Measurements from ENCODE around the gene STAMBPL1. TPM values are rescaled to one million over a fixed set of nuclear protein-coding genes. Genes with fewer than 3 reads are reported as not detected.
"Not testable (repeated sequence)": the region's sequence is repeated elsewhere in the genome, so short reads cannot be mapped to it uniquely, and the experiment has no call there.

Gene STAMBPL1
- total RNA-seq, 2 donors from 2014 or later = 4.4 to 6.0 TPM

GRCh38 chr10:88851706-88852105 lies 28.3 kb upstream of the STAMBPL1 start, which contains the start of gene ANKRD22:
TSS of gene ANKRD22 (minus strand) at chr10:88851844. CDS start at chr10:88851607, 237 bp downstream.
- intact Hi-C loops (cut with DNase I) = no loop called here
- DNase-seq (ENCODE audit: low spot score) = no peak

GRCh38 chr10:88852327-88852726 lies 27.7 kb upstream of the STAMBPL1 start:
- intact Hi-C loops (cut with DNase I) = no loop called here
- DNase-seq (ENCODE audit: low spot score) = no peak

- intact Hi-C loops (cut with DNase I) = no loop called here
- no peak for DNase-seq (ENCODE audit: low spot score)
Observed at GRCh38 chr10:88853155-88853881, 26.7 kb upstream of the STAMBPL1 start.

DNA sequence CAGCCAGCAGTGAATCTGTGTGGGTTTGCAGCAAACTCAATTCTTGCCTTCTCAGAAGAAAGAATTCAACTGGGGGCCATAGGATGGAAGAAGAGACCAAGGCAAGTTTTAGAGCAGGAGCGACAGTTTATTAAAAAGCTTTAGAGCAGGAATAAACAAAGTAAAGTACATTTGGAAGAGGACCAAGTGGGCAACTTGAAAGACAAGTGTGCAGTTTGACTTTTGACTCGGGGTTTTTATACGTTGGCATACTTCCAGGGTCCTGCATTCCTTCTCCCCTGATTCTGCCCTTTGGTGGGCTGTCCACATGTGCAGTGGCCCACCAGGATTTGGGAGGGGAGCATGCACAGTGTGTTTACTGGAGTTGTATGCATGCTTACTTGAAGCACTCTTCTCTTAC lies 25.4 kb upstream of the STAMBPL1 start:
- no peak for DNase-seq (ENCODE audit: low spot score)
- intact Hi-C loops (cut with DNase I) = no loop called here

DNA sequence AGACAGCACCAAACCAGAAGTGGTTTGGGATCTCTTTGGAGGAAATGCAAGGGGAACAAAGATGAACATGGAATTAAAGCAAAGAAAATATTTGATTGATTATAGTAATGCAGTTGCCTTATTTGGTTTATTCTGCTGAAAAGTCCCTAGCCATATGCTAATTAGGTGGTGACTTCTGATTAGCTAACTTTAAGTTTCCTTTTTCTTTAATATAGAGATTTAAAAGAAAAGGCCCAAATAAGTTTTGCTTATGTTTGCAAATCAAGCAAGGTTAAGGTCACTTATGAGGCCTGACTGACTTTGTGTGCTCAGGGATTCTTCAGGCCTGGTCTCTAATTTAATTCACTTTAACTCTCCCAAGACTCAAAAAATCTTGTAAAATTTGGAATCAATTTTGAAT lies 22.2 kb upstream of the STAMBPL1 start:
- intact Hi-C loops (cut with DNase I) = no loop called here
- no peak for DNase-seq (ENCODE audit: low spot score)

- no peak for DNase-seq (ENCODE audit: low spot score)
- intact Hi-C loops (cut with DNase I) = no loop called here
Observed at GRCh38 chr10:88858491-88858890, 21.6 kb upstream of the STAMBPL1 start.

DNA sequence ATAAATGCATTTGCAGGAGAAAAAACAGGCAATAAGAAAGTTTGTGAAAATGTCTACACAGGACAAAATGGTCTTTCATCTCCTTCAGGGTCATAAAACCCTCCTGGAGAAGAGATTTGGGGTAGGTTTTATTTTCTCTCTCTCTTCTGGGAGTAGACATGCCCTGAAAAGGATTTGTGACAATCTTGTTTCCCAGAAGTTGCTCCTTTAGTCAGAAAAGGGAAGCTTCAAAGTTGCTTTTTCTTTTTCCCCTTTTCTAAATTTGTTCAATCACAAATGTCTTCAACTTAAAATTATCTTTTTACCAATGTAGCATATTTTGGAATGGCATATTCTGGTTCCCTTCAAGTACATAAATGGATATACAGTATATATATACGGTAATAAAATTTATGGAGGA lies 19.0 kb upstream of the STAMBPL1 start:
- intact Hi-C loops (cut with DNase I) = no loop called here
- DNase-seq (ENCODE audit: low spot score) = no peak

DNA sequence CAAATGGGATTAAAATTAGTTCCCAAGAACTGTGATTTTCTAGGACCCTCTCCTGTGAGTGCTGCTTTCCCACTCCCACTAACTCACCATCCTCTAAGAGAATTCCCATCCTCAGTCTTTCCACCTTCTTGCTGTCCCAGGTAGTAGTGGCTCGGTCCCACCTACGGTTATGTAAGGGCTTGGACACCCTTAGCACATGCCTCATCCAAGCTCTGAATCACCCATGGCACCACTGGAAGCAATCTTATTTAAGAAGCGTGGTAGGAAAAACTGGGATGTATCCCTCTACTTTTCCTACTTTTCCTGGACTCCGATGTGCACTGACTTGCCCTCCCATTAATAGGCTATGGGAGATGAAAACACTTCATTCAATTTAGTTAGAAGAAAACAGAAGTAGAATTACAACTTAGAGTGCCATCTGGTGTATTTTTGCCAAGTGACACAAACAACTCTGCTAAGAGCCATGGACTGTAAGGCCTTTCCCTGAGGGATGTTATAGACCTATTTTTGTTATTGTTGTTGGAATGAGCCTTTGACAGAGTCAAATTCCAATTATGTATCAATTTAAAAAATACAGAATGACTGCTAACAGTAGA lies 14.7 kb upstream of the STAMBPL1 start:
- intact Hi-C loops (cut with DNase I) = no loop called here

GRCh38 chr10:88866454-88866853 lies 13.6 kb upstream of the STAMBPL1 start:
- intact Hi-C loops (cut with DNase I) = no loop called here

More for the DNA sequence above, 14.7 kb upstream of the STAMBPL1 start:
- DNase-seq (ENCODE audit: low spot score) = no peak

DNA sequence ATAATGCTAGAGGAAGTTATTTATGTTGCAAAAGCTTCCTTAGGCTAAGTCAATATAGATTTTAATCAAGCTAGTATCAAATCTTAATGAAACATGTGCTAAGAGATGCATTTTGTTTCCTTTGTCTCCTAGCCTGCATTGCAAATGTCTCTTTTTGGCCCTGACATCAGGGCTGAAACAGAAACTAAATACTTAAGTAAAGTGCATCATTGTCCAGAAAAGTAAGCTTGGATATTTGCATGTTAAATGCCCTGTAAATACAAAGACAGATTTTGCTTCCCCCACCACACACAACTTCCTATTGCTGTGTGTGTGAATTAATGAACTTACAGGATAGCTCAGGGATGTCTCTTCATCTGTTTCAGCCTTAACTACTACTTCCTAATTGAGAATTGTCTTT lies 10.0 kb upstream of the STAMBPL1 start:
- intact Hi-C loops (cut with DNase I) = no loop called here
- no peak for DNase-seq (ENCODE audit: low spot score)

More at GRCh38 chr10:88866454-88866853, 13.6 kb upstream of the STAMBPL1 start:
- DNase-seq (ENCODE audit: low spot score) = no peak

- intact Hi-C loops (cut with DNase I) = no loop called here
Observed at GRCh38 chr10:88873757-88874156, 6.3 kb upstream of the STAMBPL1 start.

DNA sequence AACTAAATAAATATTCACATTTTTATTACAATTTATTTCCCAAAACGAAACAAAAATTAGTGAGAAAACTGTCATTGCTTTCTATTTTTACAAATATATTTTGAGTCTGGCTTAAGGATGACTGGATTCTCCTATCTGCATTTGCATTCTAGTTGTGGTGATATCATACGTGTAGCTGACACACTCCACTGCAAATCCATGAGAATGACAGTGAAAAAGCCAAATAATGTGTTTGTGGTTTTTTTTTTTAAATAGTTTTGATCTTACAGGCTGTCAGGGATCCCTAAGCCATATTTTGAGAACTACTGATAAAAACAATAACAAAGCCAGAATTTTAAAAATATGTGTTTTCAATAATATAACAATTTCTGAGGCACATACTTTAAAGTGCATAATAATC lies 5.8 kb upstream of the STAMBPL1 start:
- intact Hi-C loops (cut with DNase I) = no loop called here
- no peak for DNase-seq (ENCODE audit: low spot score)

More at GRCh38 chr10:88873757-88874156, 6.3 kb upstream of the STAMBPL1 start:
- no peak for DNase-seq (ENCODE audit: low spot score)

- intact Hi-C loops (cut with DNase I) = loop anchor here in 1 of 2 donors (5.0 kb wide), 1 partner anchor 33 kb away; no protein-coding TSS in a partner anchor
- no peak for DNase-seq (ENCODE audit: low spot score)
Observed at GRCh38 chr10:88875081-88875480, 5.0 kb upstream of the STAMBPL1 start.

- intact Hi-C loops (cut with DNase I) = loop anchor here in 1 of 2 donors (5.0 kb wide), 1 partner anchor 35 kb away; no protein-coding TSS in a partner anchor
- no peak for DNase-seq (ENCODE audit: low spot score)
Observed at GRCh38 chr10:88877298-88877697, 2.7 kb upstream of the STAMBPL1 start.

GRCh38 chr10:88880282-88881076 lies 434 bp downstream of the STAMBPL1 start:
- DNase-seq (ENCODE audit: low spot score) = peak; percentile 96
- intact Hi-C loops (cut with DNase I) = loop anchor here in 1 of 2 donors (2.0 kb wide), 1 partner anchor 50 kb away; no protein-coding TSS in a partner anchor

- no peak for DNase-seq (ENCODE audit: low spot score)
- intact Hi-C loops (cut with DNase I) = loop anchor here in 1 of 2 donors (2.0 kb wide), 1 partner anchor 49 kb away; no protein-coding TSS in a partner anchor
Observed at GRCh38 chr10:88881320-88881719, 1.3 kb downstream of the STAMBPL1 start.

DNA sequence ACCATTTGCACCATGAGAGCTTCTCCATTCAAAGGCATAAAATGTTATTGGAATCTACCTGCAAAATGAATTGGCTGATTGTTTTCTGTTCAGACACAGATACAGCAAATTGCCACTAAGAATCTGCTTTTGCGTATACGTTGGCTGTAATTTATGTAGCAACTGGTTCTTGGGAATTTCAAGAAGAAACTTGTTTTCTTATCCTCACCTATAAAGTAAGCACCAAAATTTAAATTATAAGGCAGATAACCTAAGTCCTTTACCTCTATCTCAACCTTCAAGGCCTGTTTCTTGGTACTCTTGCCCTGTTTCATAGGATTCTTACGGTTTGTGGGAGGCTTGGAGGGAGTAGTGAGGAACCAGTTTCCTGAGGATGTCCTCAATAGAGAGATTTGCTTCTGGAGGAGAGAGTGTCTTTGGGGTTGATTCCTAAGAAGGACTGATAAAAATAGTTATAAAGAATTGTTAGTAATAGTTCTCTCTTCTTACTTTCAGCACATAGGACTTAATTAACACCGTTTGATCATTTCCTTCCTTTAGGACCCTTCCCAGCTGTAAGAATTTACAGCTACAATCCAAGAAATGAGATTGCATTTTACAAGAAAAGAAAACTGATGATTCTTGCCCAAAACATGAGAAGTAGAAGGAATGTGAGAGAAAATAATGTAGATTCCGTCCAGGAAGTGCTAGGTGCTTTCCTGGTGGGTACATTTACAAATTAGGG lies 2.0 kb downstream of the STAMBPL1 start:
- no peak for DNase-seq (ENCODE audit: low spot score)
- intact Hi-C loops (cut with DNase I) = loop anchor here in 1 of 2 donors (2.0 kb wide), 1 partner anchor 49 kb away; no protein-coding TSS in a partner anchor

- intact Hi-C loops (cut with DNase I); DNase-seq (ENCODE audit: low spot score): not testable (repeated sequence)
Observed at GRCh38 chr10:88882646-88883447, 2.8 kb downstream of the STAMBPL1 start.

Measured in posterior vena cava (tissue), 2 donors.